HCT116 (cell line): Measurements from ENCODE around the gene TTC38. TPM values are rescaled to one million over a fixed set of nuclear protein-coding genes. Genes with fewer than 3 reads are reported as not detected.
"Not testable (repeated sequence)": the region's sequence is repeated elsewhere in the genome, so short reads cannot be mapped to it uniquely, and the experiment has no call there.

Experiments used
- ATAC-seq: fragments of 200-7000 bp; cut with Tn5 transposase; 2 replicates; pipeline ENCODE4 v1.9.1; 2020; ENCODE audit warnings: mild to moderate bottlenecking, moderate library complexity
- BruUV-seq: library from RNA; stranded (reverse); fragments of 400-500 nt; replicated peaks from 2 replicates; lab custom pipeline; 2021; lab: Mats Ljungman, UMichigan
- CTCF ChIA-PET: fragments of 300-600 bp; sonication (Branson Sonifier 250); formaldehyde crosslinking; loops from one replicate; lab custom pipeline; 2021; ENCODE audit warnings: antibody characterized with exemption; lab: Charles Lee
- POLR2A ChIA-PET: fragments of 300-600, 350-600 bp; sonication (Branson Sonifier 250); formaldehyde crosslinking; loops from one replicate; lab custom pipeline; 2021; ENCODE audit warnings: antibody characterized with exemption; lab: Charles Lee
- RAD21 ChIA-PET, 2 experiments: fragments of 300-600 bp; sonication (Branson Sonifier 250); formaldehyde crosslinking; loops; one replicate each; lab custom pipeline; 2023; ENCODE audit warnings: low total read pairs in 2 of 2; ENCODE audit not compliant: uncharacterized antibody in 2 of 2, unreplicated experiment in 2 of 2, low non-redundant PET in 1 of 2; lab: Charles Lee
- DNase-seq: peaks from one replicate; pipeline ENCODE4 v3.0.0-alpha.2; 2010; ENCODE audit warnings: low read depth, low spot score
- H2AFZ ChIP-seq: fragments of 200-600 bp; shearing (Covaris generic), sonication (generic); 2 replicates; pipeline ENCODE4 v1.6.1; 2017; ENCODE audit warnings: low read depth, mixed run types, mixed read lengths, antibody characterized with exemption, low read length; ENCODE audit not compliant: poor library complexity, severe bottlenecking
- H3K27ac ChIP-seq: 2 replicates; pipeline ENCODE4 v1.5.1; 2012; ENCODE audit warnings: low read depth, low read length
- H3K27me3 ChIP-seq: fragments of 200-600 bp; sonication (generic); 2 replicates; pipeline ENCODE4 v1.6.1; 2016; ENCODE audit warnings: mixed run types, low read length, mixed read lengths; ENCODE audit not compliant: insufficient read depth
- H3K36me3 ChIP-seq, 2 experiments: fragments of 200-500 bp in 1 of 2; fragments of 200-600 bp in 1 of 2; sonication (Bioruptor generic) in 1 of 2; sonication (generic) in 1 of 2; 2 replicates each; pipeline versions ENCODE4 v1.5.1 to v1.6.1; 2014 to 2016; ENCODE audit warnings: low read length in 2 of 2, inconsistent platforms in 1 of 2, mixed read lengths in 1 of 2, mixed run types in 1 of 2; ENCODE audit not compliant: insufficient read depth in 2 of 2, control insufficient read depth in 1 of 2
- H3K4me1 ChIP-seq, 2 experiments: fragments of 200-600 bp in 1 of 2; sonication (generic) in 1 of 2; 2 replicates each; pipeline versions ENCODE4 v1.5.1 to v1.6.1; 2012 to 2017; ENCODE audit warnings: low read length in 2 of 2, inconsistent platforms in 1 of 2, mild to moderate bottlenecking in 1 of 2, mixed read lengths in 1 of 2, mixed run types in 1 of 2, moderate library complexity in 1 of 2; ENCODE audit not compliant: insufficient read depth in 2 of 2, control insufficient read depth in 1 of 2
- H3K4me2 ChIP-seq: fragments of 200-600 bp; sonication (generic); 2 replicates; pipeline ENCODE4 v1.6.1; 2017; ENCODE audit warnings: mixed run types, low read length, mixed read lengths
- H3K4me3 ChIP-seq, 2 experiments: fragments of 200-600 bp in 1 of 2; sonication (generic) in 1 of 2; replicated peaks in 1 of 2; 2 replicates each; pipeline ENCODE4 v1.5.1; 2011 to 2016; ENCODE audit warnings: low read length in 2 of 2, control low read depth in 1 of 2, low read depth in 1 of 2, mild to moderate bottlenecking in 1 of 2, mixed read lengths in 1 of 2, mixed run types in 1 of 2
- H3K79me2 ChIP-seq: fragments of 200-600 bp; sonication (generic); 2 replicates; pipeline ENCODE4 v1.6.1; 2017; ENCODE audit warnings: mild to moderate bottlenecking, mixed run types, low read length, moderate library complexity, mixed read lengths; ENCODE audit not compliant: insufficient read depth
- H3K9ac ChIP-seq: fragments of 200-600 bp; sonication (generic); 2 replicates; pipeline ENCODE4 v1.6.1; 2016; ENCODE audit warnings: low read length, mixed read lengths
- H3K9me2 ChIP-seq: fragments of 200-600 bp; sonication (generic), shearing (Covaris generic); 2 replicates; pipeline ENCODE4 v1.6.1; 2017; ENCODE audit warnings: mixed run types, mild to moderate bottlenecking, moderate library complexity; ENCODE audit not compliant: insufficient read depth
- H3K9me3 ChIP-seq, 2 experiments: fragments of 200-500 bp in 1 of 2; fragments of 200-600 bp in 1 of 2; sonication (Bioruptor generic) in 1 of 2; sonication (generic) in 1 of 2; 2 replicates each; pipeline ENCODE4 v1.6.1; 2014 to 2017; ENCODE audit warnings: low read length in 2 of 2, mixed read lengths in 2 of 2, inconsistent platforms in 1 of 2, low read depth in 1 of 2, mild to moderate bottlenecking in 1 of 2, mixed run types in 1 of 2, moderate library complexity in 1 of 2; ENCODE audit not compliant: control insufficient read depth in 1 of 2, insufficient read depth in 1 of 2
- H4K20me1 ChIP-seq: fragments of 200-600 bp; sonication (generic), shearing (Covaris generic); 2 replicates; pipeline ENCODE4 v1.6.1; 2017; ENCODE audit warnings: mixed run types, mild to moderate bottlenecking, moderate library complexity; ENCODE audit not compliant: insufficient read depth
- CBX3 ChIP-seq: IDR thresholded peaks from 2 replicates; pipeline ENCODE4 v1.6.1; 2012; ENCODE audit warnings: low read depth
- ZNF274 ChIP-seq: fragments of 200-500 bp; sonication (Bioruptor generic); IDR thresholded peaks from 2 replicates; pipeline ENCODE4 v1.6.1; 2014; ENCODE audit warnings: mild to moderate bottlenecking, low read depth, low read length, inconsistent platforms
- intact Hi-C: fragments of 100-400 bp; cut with micrococcal nuclease; formaldehyde crosslinking; loops from 2 replicates; pipeline ENCODE4 v1.10.0; 2022
- total RNA-seq: library from RNA; stranded (reverse); gene quantifications from one replicate; pipeline ENCODE4 v1.2.1, GENCODE V29; 2021; ENCODE audit not compliant: unreplicated experiment
- TF ChIP-seq, protein P1 (sequence below), 3 experiments: fragments of 200-600 bp in 1 of 3; sonication (generic) in 1 of 3; IDR thresholded peaks in 2 of 3; conservative IDR thresholded peaks in 1 of 3; 2 replicates each; pipeline ENCODE4 v1.5.1; 2012 to 2017; ENCODE audit warnings: low read depth in 2 of 3, low read length in 2 of 3, antibody characterized with exemption in 1 of 3, borderline replicate concordance in 1 of 3, control low read depth in 1 of 3, mild to moderate bottlenecking in 1 of 3, mixed read lengths in 1 of 3, mixed run types in 1 of 3, moderate library complexity in 1 of 3; ENCODE audit not compliant: insufficient read depth in 1 of 3

TTC38 gene
- total RNA-seq, 1 experiment from 2014 or later = 22.9 TPM

DNA sequence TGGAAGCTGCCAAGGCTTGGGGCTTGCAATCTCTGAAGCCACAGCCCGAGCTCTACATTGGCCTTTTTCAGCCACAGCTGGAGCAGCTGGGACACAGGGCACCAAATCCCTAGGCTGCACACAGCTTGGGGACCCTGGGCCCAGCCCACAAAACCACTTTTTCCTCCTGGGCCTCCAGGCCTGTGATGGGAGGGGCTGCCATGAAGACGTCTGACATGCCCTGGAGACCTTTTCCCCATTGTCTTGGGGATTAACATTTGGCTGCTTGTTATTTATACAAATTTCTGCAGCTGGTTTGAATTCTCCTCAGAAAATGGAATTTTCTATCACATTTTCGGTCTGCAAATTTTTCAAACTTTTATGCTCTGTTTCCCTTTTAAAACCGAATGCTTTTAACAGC lies 2.2 kb upstream of the TTC38 start:
- DNase-seq, RAD21 ChIA-PET, H3K27ac ChIP-seq, ATAC-seq, H3K4me2 ChIP-seq, BruUV-seq, H3K9ac ChIP-seq, H3K4me3 ChIP-seq, intact Hi-C loops, H4K20me1 ChIP-seq, POLR2A ChIA-PET, H3K36me3 ChIP-seq, CTCF ChIA-PET, H3K79me2 ChIP-seq, H2AFZ ChIP-seq, H3K9me3 ChIP-seq, H3K9me2 ChIP-seq, H3K27me3 ChIP-seq: not testable (repeated sequence)
- peaks cover 8 to 25% of the 10 kb centered on the region in 2 experiments for H3K4me1 ChIP-seq

- H3K9me2 ChIP-seq = no peaks in the 10 kb centered on the region
- H3K9me3 ChIP-seq = no peaks in the 10 kb centered on the region
- H3K4me2 ChIP-seq = 0 out of 2 replicates have a peak overlapping the region, but pooled peaks have one; percentile 81
- ChIA-PET POLR2A (interaction anchor here (1.6 kb wide), 1 partner anchor 27 kb away, joined by 4 read pairs; the partner anchor contains the start of gene GTSE1), RAD21 (no interaction called here), CTCF (interaction anchor here (0.6 kb wide), 1 partner anchor 292 kb away, joined by 3 read pairs; the partner anchor contains the start of gene WNT7B)
- intact Hi-C loops = no loop called here
- no peaks in the 10 kb centered on the region for H3K27me3 ChIP-seq
- H2AFZ ChIP-seq = no peak overlapping the region
- ATAC-seq (no peak), DNase-seq (no peak)
- no peak overlapping the region for H3K27ac ChIP-seq
- H3K36me3 ChIP-seq = peaks cover 4 to 16% of the 10 kb centered on the region in 2 experiments; a peak in 3 of 4 replicates
- no TSS peak for BruUV-seq
- H3K4me1 ChIP-seq = peaks cover 8 to 25% of the 10 kb centered on the region in 2 experiments
- H3K4me3 ChIP-seq = no peak overlapping the region
- H3K9ac ChIP-seq = no peak overlapping the region
- TF ChIP-seq, protein P1, sequence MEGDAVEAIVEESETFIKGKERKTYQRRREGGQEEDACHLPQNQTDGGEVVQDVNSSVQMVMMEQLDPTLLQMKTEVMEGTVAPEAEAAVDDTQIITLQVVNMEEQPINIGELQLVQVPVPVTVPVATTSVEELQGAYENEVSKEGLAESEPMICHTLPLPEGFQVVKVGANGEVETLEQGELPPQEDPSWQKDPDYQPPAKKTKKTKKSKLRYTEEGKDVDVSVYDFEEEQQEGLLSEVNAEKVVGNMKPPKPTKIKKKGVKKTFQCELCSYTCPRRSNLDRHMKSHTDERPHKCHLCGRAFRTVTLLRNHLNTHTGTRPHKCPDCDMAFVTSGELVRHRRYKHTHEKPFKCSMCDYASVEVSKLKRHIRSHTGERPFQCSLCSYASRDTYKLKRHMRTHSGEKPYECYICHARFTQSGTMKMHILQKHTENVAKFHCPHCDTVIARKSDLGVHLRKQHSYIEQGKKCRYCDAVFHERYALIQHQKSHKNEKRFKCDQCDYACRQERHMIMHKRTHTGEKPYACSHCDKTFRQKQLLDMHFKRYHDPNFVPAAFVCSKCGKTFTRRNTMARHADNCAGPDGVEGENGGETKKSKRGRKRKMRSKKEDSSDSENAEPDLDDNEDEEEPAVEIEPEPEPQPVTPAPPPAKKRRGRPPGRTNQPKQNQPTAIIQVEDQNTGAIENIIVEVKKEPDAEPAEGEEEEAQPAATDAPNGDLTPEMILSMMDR (IDR thresholded peaks at IDR 0.05 in 2 of 3, conservative IDR thresholded peaks at IDR 0.05 in 1 of 3; ENCODE audit: borderline replicate concordance in 1 of 3, insufficient read depth in 1 of 3, low read depth in 2 of 3, low read length in 2 of 3) = no peak
- TF ChIP-seq ZNF274 = no peak
- TF ChIP-seq CBX3 = no peak
- no peaks in the 10 kb centered on the region for H4K20me1 ChIP-seq
- peaks cover 4% of the 10 kb centered on the region; the same call in 1 of the 2 replicates for H3K79me2 ChIP-seq
Observed at GRCh38 chr22:46269564-46269963, 1.8 kb downstream of the TTC38 start.
